ENCODE data around the gene SERPINB1. TPM values are rescaled to one million over a fixed set of nuclear protein-coding genes. Genes with fewer than 3 reads are reported as not detected.
A peak's percentile ranks its signal among the peaks of the same experiment; 100 is the strongest.
"Not testable (repeated sequence)": the region's sequence is repeated elsewhere in the genome, so short reads cannot be mapped to it uniquely, and the experiment has no call there.

Gene SERPINB1
- polyA plus RNA-seq, 1 of the 3 experiments (the other 2 are of a cell fraction), result 9.4 TPM

GRCh38 chr6:2853769-2854395, 12.2 kb upstream of the SERPINB1 start:
- no peak for DNase-seq
- POLR2A ChIA-PET, result no interaction called here

GRCh38 chr6:2853378-2853768, 11.7 kb upstream of the SERPINB1 start:
- H3K4me1 ChIP-seq (ENCODE audit: control insufficient read depth in 1 of 2, insufficient read depth in 2 of 2, low read depth in 1 of 2, low read length in 1 of 2), result peaks cover 11 to 20% of the 10 kb centered on the region in 2 experiments; a peak in 2 of 4 replicates

More at GRCh38 chr6:2853769-2854395, 12.2 kb upstream of the SERPINB1 start:
- H3K79me2 ChIP-seq (ENCODE audit: insufficient read depth), result no peaks in the 10 kb centered on the region
- no peak overlapping the region for H3K9ac ChIP-seq
- H3F3A ChIP-seq (replicated peaks; ENCODE audit: insufficient read depth), result peaks cover 4% of the 10 kb centered on the region
- no peaks in the 10 kb centered on the region for H3K9me2 ChIP-seq
- peak overlapping the region; percentile 32 to 80; a peak in 3 of 4 replicates for H3K27ac ChIP-seq (ENCODE audit: low read depth in 2 of 2, low read length in 1 of 2)
- peaks cover 16 to 25% of the 10 kb centered on the region in 2 experiments; a peak in 2 of 4 replicates for H3K4me1 ChIP-seq (ENCODE audit: control insufficient read depth in 1 of 2, insufficient read depth in 2 of 2, low read depth in 1 of 2, low read length in 1 of 2)
- TF ChIP-seq REST (IDR thresholded peaks at IDR 0.05; ENCODE audit: low read depth, low read length) (no peak), CHD2 (IDR thresholded peaks at IDR 0.05; ENCODE audit: low read length, partially characterized antibody) (no peak), MXI1 (IDR thresholded peaks at IDR 0.05; ENCODE audit: low read depth, low read length) (no peak), FOSL2 (IDR thresholded peaks at IDR 0.05; ENCODE audit: borderline replicate concordance, low read depth) (peak; percentile 8; the same call in 1 of the 2 replicates), SMC3 (IDR thresholded peaks at IDR 0.05; ENCODE audit: low read depth, low read length) (peak; percentile 33), EZH2phosphoT487 (IDR thresholded peaks at IDR 0.05; ENCODE audit: borderline replicate concordance, low read depth) (no peak), ZBTB33 (IDR thresholded peaks at IDR 0.05; ENCODE audit: borderline replicate concordance, low read depth) (no peak), TEAD4 (IDR thresholded peaks at IDR 0.05; ENCODE audit: borderline replicate concordance, insufficient read depth) (no peak), RAD21 (IDR thresholded peaks at IDR 0.05; ENCODE audit: low read length) (peak; percentile 30), RCOR1 (IDR thresholded peaks at IDR 0.05; ENCODE audit: low read length) (no peak), CTCF (IDR thresholded peaks at IDR 0.05) (peak; percentile 53), NRF1 (IDR thresholded peaks at IDR 0.05; ENCODE audit: low read depth, low read length) (no peak)
- peak overlapping the region; percentile 23; the same call in 1 of the 2 replicates for H3K4me2 ChIP-seq
- no peaks in the 10 kb centered on the region for H3K9me3 ChIP-seq
- no peaks in the 10 kb centered on the region for H4K20me1 ChIP-seq (ENCODE audit: insufficient read depth)
- peak overlapping the region; percentile 50 for H2AFZ ChIP-seq (ENCODE audit: low read depth)
- no peaks in the 10 kb centered on the region for H3K36me3 ChIP-seq (replicated peaks in 1 of 2; ENCODE audit: control insufficient read depth in 1 of 2, insufficient read depth in 2 of 2, low read length in 1 of 2)
- no peaks in the 10 kb centered on the region for H3K27me3 ChIP-seq (ENCODE audit: insufficient read depth)
- CTCF ChIA-PET, result interaction anchor here (1.5 kb wide), 1 partner anchor 57 kb away, joined by 4 read pairs; no protein-coding TSS in a partner anchor
- no peak overlapping the region for H3K4me3 ChIP-seq (ENCODE audit: low read depth in 2 of 2, low read length in 1 of 2)
- 64% methylated on average over 14 of the region's 14 CpGs for WGBS (ENCODE audit: low lambda C conversion rate)

More at GRCh38 chr6:2853378-2853768, 11.7 kb upstream of the SERPINB1 start:
- H3K36me3 ChIP-seq (replicated peaks in 1 of 2; ENCODE audit: control insufficient read depth in 1 of 2, insufficient read depth in 2 of 2, low read length in 1 of 2); H4K20me1 ChIP-seq (ENCODE audit: insufficient read depth); POLR2A ChIA-PET; H3K79me2 ChIP-seq (ENCODE audit: insufficient read depth); H3K9ac ChIP-seq; H3K27me3 ChIP-seq (ENCODE audit: insufficient read depth); H3K9me2 ChIP-seq; CTCF ChIA-PET; H3F3A ChIP-seq (replicated peaks; ENCODE audit: insufficient read depth); H3K4me2 ChIP-seq; H3K4me3 ChIP-seq (ENCODE audit: low read depth in 2 of 2, low read length in 1 of 2); H3K9me3 ChIP-seq; DNase-seq: not testable (repeated sequence)
- Histone ChIP-seq H3K27ac (ENCODE audit: low read depth in 2 of 2, low read length in 1 of 2) (peak overlapping the region; percentile 32 to 80; a peak in 3 of 4 replicates), H2AFZ (ENCODE audit: low read depth) (peak overlapping the region; percentile 50; the same call in 1 of the 2 replicates)
- WGBS (ENCODE audit: low lambda C conversion rate), result 92% methylated on average over 1 of the region's 1 CpG
